Measurements from ENCODE around the gene CCDC68.
"Not testable (repeated sequence)": the region's sequence is repeated elsewhere in the genome, so short reads cannot be mapped to it uniquely, and the experiment has no call there.

CCDC68 gene

DNA sequence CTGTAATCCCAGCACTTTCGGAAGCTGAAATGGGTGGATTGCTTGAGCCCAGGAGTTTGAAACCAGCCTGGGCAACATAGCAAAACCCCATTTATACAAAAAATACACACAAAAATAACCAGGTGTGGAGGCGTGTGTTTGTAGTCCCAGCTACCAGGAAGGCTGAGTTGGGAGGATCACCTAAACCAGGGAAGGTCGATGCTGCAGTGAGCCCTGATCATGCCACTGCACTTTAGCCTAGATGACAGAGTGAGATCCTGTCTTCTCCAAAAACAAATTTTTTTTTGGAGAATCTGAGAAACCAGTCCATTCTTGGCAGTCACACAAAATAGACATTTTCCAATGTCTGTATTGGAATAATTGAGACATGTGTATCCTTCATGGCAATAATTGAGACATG is 84.2 kb downstream of the CCDC68 start:
- no peak for DNase-seq (ENCODE audit: low spot score)

DNA sequence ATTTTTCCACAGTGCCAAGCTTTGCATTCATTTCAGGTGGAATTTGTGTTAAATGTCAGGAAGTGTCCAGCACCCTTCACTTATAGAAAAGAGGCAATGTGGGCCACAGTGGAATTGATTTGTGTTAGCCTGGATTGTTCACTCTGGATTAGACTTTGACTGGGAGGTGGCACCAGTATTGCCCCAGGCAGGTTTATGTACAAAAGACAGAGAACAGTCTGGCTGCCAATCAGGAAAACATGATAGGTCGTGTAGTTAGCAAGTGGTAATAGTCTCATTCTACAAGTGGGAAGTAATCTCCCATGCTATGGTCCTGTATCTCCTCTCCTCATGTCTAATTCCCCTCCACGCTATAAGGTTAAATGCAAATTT is 85.4 kb downstream of the CCDC68 start:
- no peak for DNase-seq (ENCODE audit: low spot score)

DNA sequence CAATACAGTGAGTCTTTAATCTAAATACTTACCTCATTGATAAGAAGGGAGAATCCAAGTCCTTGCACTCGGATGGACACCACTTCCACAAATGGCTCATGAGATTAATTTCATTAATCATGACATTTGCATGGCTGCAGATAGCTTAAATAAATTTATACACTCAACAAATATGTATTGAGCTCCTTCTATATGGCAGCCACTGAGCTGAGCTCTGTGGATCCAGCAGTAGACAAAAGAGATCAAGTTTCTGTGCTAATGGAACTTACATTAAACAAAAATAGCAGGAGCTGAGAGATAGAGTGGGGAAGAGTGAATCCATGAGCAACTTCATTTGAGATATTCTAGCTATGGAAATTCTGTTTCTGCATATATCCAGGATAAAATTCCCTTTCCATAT is 86.6 kb downstream of the CCDC68 start:
- no peak for DNase-seq (ENCODE audit: low spot score)

DNA sequence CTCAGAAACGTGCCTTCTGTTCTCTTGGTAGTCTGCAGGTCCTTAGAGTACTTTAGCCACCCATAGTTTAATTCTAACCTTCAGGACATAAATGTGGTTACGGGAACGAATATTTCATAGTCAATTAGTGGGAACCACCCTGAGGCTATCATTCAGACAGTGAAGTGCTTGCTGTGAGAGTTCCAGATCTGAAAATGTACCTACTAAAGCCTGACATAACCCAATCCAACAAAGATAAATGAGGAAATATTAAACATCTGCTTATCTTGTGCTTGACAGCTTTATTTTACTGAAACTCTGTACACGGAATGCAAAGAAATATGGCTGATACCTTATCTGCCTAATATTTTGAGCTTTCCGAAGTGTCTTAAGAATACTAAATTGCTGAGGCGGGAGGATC is 88.0 kb downstream of the CCDC68 start:
- no peak for DNase-seq (ENCODE audit: low spot score)

DNA sequence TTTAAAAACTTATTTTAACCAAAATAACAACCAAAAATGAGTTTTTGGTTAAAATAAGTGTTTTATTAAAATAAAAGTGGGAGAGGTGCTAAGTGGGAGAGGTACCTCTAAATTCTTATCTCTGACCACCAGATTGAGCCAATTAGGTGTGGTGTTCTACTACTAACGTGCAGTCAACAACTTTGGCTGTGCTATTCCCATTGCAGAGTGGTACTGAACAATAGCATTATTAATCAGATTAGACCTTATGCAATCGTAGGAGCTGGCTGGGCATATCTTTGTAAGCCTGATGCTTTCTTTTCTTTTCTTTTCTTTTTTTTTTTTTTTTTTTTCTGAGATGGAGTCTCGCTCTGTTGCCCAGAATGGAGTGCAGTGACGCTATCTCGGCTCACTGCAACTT is 92.1 kb downstream of the CCDC68 start:
- DNase-seq (ENCODE audit: low spot score) = no peak

DNA sequence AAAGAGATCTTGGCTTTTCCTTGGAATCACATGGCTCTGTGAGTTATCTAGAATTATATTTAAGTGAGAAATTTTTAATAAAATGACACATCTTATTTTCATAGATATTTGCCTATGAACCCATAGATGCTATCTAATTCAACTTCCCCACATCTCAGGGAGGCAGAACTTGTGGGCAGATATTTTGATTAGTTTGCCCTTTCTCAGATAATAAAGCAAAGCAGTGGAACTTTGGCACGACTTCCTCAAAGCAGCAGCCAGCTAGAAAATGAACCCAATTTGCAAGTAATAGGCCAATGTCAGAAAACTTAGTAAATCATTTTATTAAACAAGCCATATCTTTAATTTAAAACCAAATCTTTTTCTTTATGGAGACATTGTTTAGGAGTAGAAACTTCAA is 98.3 kb downstream of the CCDC68 start:
- no peak for DNase-seq (ENCODE audit: low spot score)

DNA sequence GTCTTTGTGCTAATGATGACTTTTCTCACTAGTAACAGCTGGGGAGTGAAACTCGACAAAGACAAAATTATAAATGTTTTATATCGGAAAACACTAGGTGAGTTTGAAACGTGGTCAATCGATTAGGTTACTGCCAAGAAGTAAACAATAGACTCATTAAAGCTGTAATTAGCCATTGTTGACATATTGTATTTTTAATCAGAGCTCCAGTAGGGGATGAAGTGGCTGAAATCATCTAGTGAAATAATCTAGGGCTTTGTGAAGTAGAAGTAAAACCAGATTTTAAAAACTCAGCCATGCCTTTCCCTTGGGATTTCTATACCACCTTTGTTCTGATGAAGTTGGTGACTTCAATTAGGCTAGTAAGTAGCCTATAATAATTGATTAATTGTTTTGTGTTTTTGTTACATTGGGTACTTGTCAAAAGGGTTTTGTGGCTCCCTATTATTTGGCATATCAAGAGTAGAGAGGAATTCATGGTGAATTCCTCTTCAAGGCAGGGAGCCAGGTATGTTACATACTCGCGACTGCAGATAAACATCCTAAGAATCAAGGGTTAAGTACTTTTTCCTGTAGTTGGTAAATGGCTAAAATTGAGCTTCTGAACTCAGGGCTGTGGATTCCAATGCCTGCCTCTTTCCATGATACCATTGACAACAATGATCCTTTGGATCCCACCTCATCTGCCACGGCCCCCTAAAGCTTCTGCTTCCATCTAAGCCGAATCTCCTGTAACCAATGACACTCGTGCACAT is 99.4 kb downstream of the CCDC68 start:
- no peak for DNase-seq (ENCODE audit: low spot score)

DNA sequence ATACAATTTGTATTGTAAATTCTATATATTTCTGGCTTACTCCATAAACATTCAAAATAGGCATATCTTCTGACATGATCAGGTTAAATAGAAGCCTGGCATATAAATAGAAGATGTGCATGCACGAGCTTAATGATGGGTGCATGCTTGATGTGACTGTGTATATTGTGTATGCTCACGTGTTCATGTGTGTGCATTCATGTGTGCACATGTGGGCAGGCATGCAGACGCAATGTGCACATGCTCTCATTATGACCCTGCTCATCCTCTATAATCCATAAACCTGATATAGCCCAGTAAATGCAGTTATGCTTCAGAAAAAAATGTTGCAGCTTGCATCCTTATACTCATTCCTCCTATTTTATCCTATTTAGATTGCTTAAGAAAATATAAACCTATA is 101.8 kb downstream of the CCDC68 start:
- DNase-seq (ENCODE audit: low spot score) = no peak

DNA sequence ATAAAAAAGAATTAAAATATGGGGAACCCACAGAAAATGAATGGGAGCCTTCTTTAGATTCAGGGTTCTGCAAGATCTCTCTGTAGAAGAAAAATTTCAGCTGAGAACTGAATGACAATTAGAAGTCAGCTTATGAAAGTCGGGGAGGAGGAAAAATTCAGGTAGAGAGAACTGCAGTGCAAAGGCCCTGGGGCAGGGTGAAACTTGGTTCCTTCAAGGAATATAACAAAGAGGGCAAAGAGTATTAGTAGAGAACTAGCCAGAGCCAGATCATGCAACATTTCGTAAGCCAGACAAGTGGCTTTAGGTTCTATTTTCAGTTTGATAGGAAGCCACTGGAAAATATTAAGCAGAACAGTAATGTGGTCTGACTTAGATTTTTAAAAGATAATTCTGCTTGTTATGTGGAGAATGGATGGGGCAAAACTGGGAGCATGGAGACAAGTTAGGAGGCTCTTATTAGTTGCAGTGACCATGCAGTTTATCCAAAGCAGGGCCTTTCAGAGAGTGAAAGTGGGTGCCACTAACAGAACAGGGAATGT is 103.1 kb downstream of the CCDC68 start:
- DNase-seq (ENCODE audit: low spot score) = no peak

DNA sequence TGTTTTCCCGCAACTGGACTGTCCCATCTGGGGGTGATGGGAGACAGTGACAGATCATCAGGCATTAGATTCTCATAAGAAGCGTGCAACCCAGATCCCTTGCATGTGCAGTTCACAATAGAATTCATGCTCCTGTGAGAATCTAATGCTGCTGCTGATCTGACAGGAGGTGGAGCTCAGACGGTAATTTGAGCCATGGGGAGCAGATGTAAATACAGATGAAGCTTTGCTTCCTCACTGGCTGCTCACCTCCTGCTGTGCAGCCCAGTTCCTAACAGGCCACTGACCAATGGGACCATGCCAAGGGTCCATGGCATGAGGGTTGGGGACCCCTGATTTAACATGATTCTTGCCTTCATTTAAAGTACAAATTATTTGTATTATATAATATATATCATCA is 104.2 kb downstream of the CCDC68 start:
- not testable (repeated sequence) for DNase-seq (ENCODE audit: low spot score)

DNA sequence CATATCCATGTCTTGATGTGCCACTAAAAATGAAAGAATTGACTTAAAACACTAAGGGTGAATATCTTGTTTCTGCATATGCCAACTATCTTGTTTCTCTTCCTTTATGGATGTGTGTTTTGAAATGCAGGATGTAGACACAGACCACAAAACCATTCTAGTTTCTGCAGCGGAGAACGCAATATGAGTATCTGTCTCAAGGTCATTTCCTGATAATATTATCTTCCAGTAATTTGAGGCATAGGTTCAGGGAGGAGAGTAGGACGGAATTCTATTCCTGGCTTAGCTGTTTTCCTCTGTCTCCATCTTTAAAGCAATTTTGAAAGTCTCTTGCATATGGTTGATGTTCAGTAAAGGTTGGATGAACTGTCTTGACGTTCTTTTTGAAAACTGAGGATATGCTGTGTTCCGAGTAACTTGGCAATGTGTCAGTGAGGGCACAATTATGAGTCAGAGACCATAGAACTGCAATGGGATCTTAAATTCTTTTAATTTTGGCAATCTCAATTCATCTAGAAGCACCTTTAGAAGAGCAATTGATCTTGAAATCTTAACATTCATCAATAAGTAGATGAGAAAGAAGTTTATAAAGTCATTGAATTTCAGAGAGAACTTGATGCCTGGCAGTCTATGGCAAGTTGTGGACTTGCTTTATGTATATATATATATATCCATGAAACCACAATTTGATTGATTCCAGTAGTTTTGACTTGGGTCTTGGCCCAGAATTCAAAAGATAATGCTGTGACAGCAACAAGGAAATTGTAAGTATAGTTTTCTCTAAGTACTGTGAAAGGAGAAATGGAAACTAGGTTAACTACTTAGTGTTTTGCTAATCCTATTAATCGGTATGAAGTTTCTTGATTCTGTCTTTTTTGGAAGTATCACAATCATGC is 106.2 kb downstream of the CCDC68 start:
- DNase-seq (ENCODE audit: low spot score) = no peak
